Measurements from ENCODE around the gene CNTN4.

CNTN4 gene

DNA sequence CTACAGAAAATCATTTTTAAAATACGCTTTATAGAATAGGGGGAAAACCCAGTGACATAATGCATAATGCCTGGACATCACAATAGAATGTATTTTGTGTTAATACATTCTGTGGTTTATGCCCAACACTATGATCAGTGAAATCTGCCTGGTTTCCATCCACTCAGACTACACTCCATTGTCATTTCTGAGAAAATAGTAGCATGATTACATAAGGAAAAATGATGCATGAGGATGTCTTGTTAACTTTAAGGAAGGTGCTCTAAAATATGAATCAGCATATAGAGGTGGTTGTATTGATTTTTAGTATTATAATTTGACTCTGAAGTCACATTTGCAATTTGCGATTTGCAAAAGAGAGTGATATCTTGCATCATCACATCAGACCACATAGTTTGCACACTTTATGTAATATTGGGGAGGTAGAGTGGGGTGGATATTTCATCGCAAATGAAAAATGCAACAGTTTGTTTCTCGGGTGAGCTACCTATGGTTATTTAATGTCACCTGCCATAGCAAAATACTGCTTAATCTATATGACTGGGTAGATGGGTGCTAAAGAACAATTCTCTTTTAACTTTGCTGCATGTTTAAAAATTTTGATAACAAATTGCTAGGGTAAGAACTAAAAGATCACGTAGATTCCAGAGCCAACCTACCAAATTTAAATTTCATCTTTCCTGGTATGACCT lies 607.6 kb downstream of the CNTN4 start:
- no peak for DNase-seq (ENCODE audit: low read depth)

DNA sequence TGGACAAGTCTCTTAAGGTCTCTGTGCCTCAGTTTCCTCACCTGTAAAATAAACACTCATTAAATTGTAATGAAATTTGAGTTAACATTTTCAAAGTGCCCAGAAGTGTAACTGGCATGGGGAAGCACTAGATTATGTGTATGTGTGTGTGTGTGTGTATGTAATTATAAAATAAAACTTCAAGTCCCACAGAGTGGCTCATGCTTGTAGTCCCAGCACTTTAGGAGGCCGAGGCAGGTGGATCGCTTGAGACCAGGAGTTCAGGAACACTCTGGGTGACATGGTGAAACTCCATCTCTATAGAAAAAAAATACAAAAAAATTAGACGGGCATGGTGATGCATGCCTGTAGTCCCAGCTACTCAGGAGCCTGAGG lies 608.2 kb downstream of the CNTN4 start:
- DNase-seq (ENCODE audit: low read depth): no peak

DNA sequence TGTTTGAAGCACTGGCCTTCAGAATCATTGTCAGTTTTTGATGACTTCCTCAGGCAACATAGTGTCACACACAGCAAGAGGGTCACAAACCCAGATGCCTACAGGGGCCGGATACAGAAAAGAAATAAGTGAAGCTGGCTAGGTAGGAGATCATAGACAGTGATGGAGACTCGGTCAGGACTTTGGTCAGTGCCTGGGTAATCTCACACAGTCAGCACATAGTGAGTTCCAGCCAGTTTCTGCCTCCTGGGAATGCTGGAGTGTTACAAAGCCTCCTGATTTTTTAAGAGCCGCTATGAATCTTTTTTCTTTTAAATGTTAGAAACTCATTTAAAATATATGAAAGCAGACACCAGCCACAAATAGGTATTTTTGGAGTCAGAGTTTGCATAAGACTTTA lies 612.4 kb downstream of the CNTN4 start:
- DNase-seq (ENCODE audit: low read depth): no peak

DNA sequence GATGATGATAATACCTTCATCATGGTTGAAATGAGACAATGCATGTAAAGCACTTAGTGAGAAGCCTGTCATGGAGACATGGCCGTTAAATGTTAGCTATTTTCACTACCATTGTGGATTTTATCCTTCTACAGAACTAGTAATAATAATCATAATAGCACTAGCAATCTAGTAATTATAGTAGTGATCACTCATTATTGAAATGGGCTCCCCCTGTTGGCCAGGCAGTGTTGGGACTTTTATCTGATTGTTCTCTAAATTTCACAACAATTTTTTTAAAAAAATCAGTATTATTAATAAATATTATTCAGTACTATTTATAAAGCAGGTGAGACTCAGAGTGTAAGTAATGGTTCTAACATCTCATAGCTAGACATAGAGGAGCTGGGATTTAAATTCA lies 615.3 kb downstream of the CNTN4 start:
- DNase-seq (ENCODE audit: low read depth): no peak

DNA sequence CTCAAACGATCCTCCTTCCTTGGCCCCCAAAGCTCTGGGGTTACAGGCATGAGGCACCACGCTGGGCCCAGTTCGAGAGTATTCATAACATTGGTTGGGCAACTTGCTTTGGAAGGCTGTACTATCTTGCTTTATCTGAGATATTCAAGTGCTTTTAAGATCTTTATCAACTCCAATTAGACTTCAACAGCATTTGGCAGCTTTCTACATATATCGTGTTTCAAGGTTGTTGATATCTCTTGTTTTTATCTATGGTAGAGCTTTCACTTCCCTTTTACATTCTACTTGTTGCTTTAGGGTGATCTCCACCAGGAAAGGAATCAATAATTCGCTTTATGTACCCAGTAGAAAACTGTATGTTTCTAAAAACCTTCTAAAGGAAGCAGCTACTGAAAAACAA lies 616.2 kb downstream of the CNTN4 start:
- DNase-seq (ENCODE audit: low read depth): no peak

DNA sequence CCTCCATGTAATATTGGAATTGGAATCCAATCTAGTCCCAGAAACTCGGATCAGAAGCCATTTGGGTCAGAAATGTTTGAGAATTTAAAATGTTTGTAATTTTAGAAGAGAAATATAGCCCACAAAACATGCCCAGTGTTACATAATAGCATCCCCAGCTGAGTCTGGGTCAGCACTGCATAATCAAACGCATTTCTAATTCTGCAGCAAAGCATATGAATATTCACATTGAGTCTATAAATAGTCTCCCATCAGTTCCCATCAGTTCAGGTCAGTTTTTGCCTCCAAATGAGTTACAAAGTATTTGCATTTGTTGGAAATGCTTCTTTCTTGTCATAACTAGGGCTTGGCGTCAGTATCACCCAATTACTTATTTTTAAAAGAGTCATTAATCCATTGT lies 628.4 kb downstream of the CNTN4 start:
- DNase-seq (ENCODE audit: low read depth): no peak

DNA sequence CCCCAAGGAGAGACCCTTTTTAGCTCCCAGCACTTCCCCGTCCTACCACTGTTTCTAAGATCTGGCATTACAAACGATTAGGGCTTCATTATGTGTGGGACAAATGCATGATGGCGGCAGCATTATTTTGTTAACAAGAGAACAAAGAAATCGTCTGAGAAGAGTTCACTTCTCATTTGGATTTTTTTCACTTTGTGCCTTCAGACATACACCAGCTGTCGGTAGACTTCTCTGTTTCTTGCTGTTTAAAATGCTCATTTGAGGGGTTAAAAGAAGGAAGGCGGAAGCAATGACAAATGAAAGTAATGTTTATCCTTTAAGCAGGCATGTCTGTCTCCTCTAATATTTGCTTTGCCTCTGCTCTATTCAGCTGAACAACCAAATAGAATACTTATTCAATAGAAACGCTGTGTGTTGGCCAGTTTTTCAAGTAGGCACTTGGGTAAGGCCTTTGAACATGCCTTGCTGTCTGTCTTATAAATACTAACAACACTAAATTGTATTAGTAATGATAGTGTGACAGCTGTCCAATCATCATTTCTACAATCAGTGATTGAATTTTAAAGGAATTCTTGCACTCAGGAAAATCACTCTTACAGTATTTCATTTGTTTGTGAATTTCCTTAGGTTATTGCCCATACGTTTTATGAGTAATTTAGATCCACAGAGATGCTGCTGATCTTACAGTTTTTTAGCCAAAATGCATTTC lies 629.1 kb downstream of the CNTN4 start:
- no peak for DNase-seq (ENCODE audit: low read depth)

DNA sequence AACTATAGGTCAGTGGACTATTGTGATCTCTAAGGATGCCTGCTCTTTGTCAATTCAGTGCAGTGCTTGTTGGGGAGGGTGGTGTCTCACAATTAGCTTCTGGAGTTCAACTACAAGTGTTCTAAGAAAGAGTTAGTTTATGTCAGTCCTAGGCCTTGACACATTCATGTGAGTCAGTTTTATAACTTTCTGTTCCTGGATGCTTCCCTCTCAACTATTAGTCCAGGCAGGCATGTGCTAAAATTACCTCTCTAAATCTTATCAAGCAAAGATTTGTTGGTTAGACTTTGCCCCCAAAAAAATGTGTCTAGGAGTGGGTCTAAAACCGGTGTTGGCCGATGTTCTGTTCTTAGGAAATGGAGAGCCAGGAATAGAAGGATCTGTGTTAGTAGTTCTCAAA lies 633.2 kb downstream of the CNTN4 start:
- DNase-seq (ENCODE audit: low read depth): no peak

DNA sequence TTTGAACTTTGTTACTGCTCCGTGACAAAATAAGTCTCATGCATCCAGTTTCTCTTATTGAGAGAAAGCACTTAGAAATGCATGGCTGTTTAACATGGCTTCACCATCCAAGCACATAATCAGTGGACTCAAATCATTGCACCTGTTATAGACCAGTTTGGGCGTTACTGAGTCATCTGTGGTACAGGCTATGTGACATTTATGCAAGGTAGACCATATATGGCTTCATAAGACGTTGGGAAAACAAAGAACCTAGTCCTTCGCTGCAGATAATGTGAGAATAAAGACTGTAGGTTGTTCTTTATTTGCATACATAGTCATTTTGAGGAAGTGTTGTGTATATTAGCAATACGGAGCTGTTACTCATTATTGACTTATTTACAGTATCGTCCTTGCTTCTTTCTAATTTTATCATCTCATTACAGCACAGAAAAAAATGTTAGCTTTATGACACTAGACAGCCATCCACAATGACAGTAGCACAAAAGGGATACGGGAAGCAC lies 636.8 kb downstream of the CNTN4 start:
- no peak for DNase-seq (ENCODE audit: low read depth)

DNA sequence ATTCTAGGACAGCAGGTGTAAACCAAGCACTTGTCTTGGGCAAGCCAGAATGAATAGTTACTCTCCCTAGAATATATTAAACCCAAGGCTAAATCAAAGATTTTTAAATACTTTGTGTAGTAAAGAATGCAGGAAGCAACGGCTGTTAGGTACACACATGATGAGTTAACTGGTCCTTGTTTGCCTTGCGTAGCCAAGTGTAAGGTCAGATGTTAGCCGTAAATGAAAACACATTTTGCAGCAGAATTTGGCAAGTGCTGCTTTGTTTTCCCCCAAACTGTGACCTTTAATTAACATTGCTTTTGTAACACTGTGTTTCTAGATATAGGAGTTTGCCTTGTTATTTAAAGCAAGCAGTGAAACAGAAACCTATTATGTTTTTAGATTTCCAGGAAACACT lies 642.9 kb downstream of the CNTN4 start:
- no peak for DNase-seq (ENCODE audit: low read depth)

DNA sequence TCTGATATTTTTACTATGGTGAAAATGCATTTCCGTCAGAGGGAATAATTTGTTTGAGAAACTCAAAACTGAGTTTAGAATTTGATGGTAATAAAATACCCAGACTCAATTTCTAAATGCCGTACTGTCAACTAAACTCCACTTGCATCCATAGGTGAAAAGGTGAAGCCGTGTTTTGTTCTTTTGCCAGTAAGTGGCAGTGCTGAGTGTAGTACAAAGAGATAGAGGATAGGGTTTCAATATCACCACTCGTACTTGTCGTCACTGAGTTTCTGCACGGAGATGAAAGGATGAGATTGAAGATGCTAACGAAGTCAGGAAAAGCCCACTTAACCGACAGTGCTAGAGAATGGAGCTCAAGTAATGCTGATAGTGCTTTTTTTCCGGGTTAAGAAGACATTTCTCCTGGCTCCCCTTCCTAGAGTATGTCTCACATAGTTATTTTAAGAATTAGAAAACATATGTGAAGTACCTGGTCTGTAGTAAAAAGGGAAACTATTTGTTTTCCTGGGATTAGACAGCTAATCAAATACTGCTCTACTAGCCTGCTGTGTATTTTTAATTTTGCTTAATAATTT lies 666.4 kb downstream of the CNTN4 start:
- no peak for DNase-seq (ENCODE audit: low read depth)

DNA sequence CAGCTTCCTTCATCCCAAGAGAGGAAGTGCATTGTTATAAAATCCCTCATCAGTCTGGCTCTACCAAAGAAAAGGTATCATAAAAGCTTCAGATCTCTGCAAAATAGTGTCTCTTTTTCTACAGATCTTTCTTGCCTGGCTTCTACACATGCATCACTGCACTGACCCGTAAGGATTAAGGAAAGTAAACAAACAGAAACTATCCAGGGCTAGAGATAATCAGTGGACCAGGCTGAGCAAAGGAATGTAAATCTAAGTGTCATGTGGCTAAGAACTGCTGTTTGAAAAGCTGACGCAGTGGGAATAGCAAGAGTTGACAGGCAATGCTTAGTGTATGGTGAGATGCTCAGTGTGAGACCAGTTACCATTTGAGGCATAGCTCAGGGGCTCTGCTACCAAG lies 671.8 kb downstream of the CNTN4 start:
- no peak for DNase-seq (ENCODE audit: low read depth)

DNA sequence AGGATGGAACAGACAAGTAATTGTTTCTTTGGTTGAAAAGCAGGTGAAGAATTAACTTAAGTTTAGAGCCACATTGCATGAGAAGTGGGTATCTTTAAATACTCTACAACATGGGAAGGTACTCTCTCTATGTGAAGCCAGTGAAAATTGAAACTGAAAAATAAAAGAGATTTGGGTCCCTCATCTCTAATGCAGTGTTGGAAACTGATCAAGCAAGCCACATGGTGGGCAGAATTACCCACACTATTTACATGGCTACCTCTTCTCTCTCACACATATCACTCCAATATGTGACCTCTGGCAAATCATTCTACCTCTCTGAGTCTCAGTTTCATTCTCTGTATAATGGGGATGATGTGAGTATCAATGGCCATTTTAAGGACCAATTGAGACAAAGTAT lies 672.5 kb downstream of the CNTN4 start:
- no peak for DNase-seq (ENCODE audit: low read depth)

DNA sequence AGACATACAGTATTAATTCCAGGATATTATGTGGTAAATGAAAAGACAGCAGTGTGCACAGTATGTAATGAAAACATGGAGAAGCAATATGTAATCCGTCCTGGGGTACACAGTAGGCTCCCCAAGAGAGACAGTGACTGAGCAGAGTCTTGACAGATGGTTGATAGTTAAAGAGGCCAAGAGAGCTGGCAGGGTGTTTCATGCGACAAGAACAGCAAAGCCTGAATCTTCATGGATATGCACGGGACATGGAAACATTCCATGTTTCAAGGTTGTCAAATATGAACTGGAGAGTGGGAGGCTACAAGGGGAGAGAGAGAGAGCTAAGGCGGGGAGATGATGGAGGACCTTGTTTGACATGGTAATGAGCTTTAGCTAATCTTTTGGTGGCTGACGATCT lies 673.1 kb downstream of the CNTN4 start:
- no peak for DNase-seq (ENCODE audit: low read depth)

DNA sequence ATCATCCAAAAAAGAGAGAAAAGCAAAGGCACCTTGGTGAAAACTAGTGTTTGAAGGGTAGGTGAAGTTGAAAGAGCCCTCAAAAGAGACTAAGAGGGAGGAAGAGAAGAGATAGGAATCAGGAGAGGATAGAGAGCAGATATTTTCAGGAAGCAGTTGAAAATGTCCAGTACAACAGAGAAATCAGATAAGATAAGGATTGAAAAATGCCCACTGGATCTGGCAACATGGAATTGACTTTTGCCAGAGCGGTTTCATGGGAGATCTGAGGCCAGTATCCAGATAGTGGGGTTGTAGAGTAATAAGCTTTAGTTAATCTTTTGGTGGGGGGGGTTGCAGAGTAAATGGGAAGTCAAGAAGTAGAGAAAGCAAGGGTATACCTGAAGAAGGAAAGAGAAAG lies 674.1 kb downstream of the CNTN4 start:
- no peak for DNase-seq (ENCODE audit: low read depth)

DNA sequence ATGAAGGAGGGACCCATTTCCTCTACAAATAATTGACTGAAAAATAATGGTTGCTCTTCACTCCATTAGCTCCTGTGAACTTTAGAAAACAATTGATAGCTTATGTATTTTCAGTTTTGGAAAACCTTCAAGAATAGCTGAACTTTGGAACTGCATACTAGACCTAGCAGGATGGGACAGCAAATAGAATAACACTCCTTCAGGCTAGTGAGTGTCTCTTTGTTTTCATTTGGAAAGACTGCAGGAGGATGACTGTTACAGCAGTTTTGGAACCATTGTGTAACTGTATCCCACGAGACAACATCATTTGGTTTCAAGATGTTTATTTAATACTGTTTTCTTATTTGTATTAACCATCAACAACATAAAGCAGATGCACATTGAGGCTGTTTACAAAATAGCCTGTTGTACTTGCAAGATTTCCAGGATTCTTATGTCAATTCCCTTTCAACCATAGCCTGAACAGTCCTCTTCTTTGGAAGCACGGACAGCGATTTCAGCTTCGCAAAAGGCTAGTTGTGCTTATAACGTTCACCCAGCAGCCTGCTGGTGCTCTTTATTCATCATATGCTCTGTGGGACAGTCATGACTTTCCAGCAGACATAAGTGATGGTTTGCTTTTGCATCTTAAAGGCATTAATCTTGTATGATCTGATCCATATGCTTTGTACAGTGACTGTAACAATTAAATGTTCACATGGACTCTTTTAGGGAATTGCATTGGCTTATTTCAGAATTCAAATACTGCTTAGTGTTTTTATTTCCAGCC lies 676.0 kb downstream of the CNTN4 start:
- DNase-seq (ENCODE audit: low read depth): no peak

DNA sequence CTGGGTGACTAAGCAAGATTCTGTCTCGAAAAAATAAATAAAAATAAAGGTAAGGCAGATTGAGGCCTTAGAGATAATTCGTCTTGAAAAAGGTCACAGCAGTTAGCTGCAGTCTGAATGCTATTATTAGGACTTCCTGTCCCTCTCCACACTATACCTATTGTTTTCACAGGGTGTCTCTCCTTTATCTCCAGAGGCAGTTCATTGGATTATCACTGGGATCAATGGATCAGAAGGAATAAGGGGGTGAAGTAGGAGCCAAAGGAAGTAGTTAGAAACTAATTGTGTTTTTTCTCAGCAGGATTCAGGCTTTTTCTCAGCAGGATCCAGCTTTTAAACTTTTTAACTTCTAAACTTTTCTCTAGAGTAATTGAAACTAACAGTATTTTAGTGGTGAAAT lies 684.6 kb downstream of the CNTN4 start:
- no peak for DNase-seq (ENCODE audit: low read depth)

DNA sequence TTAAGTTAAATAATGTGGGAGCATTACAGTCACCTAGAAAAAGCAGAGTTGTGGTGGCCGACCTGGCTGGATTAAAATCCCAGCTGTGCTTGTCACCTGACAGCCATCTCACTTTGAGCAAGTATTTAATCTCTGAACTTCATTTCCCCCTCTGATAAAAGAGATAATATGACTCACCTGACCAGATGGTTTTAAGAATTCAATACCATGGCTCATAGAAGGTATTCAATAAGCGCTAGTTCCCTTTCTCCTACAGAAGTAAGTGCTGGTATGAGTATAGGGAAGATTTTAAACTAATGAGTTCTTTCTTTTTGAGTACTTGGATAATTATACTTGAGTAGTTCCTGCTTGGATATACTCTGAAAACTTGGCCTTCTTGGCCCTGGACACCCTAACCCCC lies 686.0 kb downstream of the CNTN4 start:
- no peak for DNase-seq (ENCODE audit: low read depth)

DNA sequence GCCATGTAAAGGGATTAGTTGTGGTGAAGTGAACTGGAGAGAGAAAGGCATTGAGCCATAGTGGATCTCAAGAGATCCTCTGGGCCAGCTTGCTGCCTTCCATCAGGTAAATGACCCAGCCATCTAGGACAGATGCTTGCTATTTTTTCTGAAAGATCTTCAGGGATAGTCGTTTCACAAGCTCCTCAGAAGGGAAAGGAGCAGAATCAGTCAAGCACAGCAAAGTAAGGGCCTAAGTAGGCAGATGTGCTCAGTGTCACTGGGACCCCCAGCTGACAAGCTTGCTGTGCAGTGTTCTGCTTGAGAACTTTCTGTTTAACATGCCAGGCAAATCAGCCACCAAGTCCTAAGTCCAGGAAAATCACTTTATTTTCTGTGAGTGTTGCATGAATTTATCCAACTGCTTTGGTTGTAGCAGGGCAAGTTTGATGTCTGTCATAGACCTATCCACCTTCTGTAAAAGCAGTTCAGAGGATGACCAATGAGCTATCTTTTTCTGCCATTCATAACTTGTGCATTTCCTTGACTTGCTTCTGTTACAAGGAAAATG lies 691.7 kb downstream of the CNTN4 start:
- DNase-seq (ENCODE audit: low read depth): no peak

DNA sequence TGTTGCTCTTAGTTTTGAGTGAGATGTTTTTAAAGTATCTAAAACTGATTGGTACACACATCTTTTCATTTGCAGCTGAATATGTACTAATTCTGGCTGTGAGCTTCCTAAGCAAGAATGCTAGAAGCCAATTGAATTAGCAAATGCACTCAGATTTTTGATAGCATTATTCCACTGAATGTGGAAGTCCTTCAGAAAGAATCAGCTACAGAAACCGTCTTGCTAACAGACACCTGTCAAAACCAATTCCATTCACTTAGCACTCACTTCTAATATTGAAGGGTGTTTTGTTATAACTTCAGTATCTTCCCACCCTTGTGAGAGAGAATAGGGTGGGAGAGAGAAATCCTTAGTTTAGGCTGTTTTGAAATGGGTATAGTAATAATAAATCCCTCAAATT lies 693.8 kb downstream of the CNTN4 start:
- DNase-seq (ENCODE audit: low read depth): no peak

DNA sequence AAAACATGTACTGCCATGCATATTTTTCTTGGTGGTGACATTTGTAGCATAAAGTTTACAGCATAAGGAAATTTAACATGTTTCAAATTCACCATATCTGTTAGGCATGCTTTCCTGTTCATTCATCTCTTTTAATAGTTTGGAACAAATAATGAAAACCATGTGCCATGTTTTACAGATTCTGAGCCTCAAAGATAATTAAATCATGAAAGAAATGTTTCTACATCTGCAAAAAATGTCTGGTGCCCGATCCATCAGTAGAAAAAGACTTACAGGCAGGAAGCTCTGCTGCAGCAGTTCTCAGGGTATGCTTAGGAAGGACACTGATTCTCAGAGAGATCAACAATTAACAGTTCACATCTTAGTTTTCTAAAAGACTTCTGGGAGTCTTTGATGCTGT lies 695.3 kb downstream of the CNTN4 start:
- no peak for DNase-seq (ENCODE audit: low read depth)

DNA sequence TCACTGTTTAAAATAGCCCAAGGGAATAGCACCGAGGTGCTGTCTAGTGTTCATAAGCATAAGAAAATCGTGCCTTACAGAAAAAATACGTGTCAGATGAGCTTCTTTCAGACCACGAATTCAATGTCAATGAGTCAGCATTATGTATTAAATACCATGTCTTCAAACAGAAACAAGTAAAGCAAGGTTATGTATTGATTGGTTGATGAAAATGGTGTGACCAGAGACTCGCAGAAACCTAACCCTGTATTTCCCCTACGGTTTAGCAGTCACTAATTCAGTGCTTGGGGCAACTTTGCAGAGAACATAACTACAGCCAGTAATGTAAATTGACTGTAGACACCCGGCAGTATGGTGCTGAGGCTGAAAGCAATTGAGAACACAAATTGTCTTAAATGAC lies 703.8 kb downstream of the CNTN4 start:
- no peak for DNase-seq (ENCODE audit: low read depth)

DNA sequence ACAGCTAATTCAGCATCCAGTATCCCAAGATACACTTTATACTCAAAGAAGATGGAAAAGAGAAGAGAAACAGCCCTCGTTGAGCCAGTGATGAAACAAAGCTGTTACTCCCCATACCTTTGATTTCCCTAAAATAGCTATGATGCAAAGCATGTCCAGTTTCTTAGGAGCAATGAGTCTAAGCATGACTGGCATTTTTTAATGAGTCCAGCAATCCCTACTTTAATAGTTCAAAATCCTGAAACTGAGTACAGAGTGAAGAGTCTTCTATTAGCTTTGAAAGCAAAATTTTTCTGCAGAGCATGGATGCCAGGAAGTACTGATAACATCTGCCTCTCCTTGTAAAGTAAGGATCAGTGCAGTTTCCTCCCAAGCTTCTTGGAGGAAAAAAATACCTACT lies 708.8 kb downstream of the CNTN4 start:
- DNase-seq (ENCODE audit: low read depth): no peak
